Body of pancreas (tissue), 4 donors: ENCODE results near the gene BIN2.

Source experiments
- CTCF ChIP-seq, 7 experiments: fragments of 450-650 bp in 4 of 7; fragments of 200-600 bp in 3 of 7; sonication (generic) in 3 of 7; IDR thresholded peaks; one replicate each; pipeline ENCODE4 v1.5.1; 2016 to 2019; ENCODE audit warnings: antibody characterized with exemption in 7 of 7
- POLR2A ChIP-seq, 3 donors: fragments of 450-650 bp; IDR thresholded peaks; one replicate each; pipeline ENCODE4 v1.6.1; 2016; ENCODE audit warnings: antibody characterized with exemption in 3 of 3, mild to moderate bottlenecking in 2 of 3

GRCh38 chr12:51265024-51265423 is 59.0 kb downstream of the BIN2 start:
- TF ChIP-seq CTCF (IDR thresholded peaks at IDR 0.05) = no peak
- no peak for TF ChIP-seq POLR2A (IDR thresholded peaks at IDR 0.05)
